SU-DHL-6 (cell line): ENCODE data around the gene LLGL2.

Source experiments
- EZH2phosphoT487 ChIP-seq: fragments of 200-600 bp; sonication (generic), shearing (Covaris generic); conservative IDR thresholded peaks from 2 replicates; pipeline ENCODE4 v1.6.1; 2018; ENCODE audit warnings: mild to moderate bottlenecking, antibody characterized with exemption, low read length, moderate library complexity, mixed read lengths
- TF ChIP-seq, protein P1 (sequence below): fragments of 200-600 bp; sonication (generic); IDR thresholded peaks from one replicate; pipeline ENCODE4 v1.5.1; 2017; ENCODE audit warnings: antibody characterized with exemption, mild to moderate bottlenecking, low read length, moderate library complexity; ENCODE audit not compliant: insufficient read depth, poor library complexity, severe bottlenecking

DNA sequence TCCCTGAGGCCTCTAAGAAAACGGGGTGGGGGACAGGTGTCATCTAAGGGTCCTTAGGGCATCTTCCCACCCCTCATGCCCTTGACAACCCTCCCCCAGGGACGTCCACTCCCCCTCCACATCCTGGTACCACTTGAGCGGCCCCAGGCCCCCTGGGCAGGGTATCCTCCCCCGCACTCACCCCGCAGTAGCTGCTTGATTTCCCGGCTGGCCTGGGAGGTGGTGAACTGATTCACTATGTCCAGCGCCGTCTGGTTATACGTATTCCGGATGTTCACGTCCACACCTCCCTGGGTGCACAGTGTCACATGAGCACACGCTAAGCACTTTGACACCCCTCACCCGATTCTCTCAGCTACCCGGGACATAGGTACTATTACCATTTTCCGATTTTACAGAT lies 19.9 kb upstream of the LLGL2 start:
- TF ChIP-seq, protein P1, sequence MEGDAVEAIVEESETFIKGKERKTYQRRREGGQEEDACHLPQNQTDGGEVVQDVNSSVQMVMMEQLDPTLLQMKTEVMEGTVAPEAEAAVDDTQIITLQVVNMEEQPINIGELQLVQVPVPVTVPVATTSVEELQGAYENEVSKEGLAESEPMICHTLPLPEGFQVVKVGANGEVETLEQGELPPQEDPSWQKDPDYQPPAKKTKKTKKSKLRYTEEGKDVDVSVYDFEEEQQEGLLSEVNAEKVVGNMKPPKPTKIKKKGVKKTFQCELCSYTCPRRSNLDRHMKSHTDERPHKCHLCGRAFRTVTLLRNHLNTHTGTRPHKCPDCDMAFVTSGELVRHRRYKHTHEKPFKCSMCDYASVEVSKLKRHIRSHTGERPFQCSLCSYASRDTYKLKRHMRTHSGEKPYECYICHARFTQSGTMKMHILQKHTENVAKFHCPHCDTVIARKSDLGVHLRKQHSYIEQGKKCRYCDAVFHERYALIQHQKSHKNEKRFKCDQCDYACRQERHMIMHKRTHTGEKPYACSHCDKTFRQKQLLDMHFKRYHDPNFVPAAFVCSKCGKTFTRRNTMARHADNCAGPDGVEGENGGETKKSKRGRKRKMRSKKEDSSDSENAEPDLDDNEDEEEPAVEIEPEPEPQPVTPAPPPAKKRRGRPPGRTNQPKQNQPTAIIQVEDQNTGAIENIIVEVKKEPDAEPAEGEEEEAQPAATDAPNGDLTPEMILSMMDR, result no peak
- no peak for TF ChIP-seq EZH2phosphoT487
